ENCODE measurements around the gene ANKRD63.

The ANKRD63 gene

GRCh38 chr15:40295877-40296560 is 13.2 kb upstream of the ANKRD63 start:
- DNase-seq (ENCODE audit: low spot score): no peak

DNA sequence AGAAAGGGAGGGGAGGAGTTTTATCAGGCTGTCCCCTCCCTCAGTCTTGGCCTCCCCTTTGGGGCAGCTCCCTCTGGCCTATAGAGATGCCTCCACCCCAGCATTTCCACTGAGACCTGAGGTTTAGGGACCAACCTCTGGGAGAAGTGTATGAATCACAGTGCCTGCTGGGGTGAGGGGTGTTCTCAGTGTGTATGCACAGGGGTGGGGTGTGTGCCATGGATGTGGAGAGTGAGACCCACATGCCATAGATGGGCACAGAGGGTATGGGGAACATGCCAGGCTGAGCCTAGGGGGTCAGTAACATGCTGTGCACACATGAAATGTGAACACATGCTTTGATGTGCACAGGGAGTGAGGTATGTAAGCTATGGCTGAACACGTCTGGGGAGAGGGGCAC is 12.4 kb upstream of the ANKRD63 start:
- DNase-seq (ENCODE audit: low spot score): no peak

DNA sequence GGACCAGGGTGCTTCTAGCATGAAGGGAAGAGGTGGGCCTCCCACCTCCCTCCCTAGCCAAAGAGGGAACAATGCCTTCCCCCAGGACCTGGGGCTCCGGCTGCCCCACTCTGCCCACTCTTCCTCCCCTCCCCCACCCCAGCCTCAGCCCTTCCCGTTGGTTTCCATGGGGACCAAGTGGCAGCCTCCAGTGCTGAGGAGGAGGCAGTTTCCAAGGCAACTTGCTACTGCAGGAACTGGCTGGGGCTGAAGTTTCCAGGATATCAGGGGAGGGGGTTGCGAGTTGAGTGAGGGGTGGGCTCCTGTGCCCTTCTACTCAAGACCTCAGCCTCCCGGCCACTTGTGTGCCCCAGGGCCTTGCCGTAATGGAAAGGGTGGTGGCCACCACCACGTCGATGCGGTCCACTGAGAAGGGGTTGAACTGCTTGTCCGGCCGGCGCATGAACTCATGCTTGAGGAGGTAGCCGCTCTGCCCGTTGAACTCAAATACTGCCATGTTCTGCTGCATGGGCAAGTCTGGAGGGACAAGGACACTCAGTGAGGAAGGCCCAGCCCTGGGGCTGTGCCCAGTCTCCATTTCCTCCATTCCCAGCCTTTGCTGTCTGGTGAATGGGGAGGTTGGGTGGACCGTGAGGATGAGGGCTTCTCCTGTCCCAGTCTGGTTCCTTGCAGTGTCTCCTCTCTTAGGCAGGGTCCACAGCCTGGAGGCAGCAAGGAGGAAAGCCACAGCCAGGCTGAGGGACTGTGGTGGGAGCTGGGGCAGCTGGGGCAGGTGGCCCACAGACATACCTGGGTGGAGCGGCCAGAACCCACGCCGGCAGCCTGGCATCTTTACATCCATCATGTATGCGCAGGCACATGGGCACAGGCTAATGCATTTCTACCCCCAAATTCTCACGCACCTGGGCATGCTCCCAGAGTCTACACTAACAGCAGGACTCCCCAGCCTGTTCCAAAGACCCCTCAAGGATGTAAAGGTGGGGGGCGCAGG is 11.3 kb upstream of the ANKRD63 start:
- no peak for DNase-seq (ENCODE audit: low spot score)

DNA sequence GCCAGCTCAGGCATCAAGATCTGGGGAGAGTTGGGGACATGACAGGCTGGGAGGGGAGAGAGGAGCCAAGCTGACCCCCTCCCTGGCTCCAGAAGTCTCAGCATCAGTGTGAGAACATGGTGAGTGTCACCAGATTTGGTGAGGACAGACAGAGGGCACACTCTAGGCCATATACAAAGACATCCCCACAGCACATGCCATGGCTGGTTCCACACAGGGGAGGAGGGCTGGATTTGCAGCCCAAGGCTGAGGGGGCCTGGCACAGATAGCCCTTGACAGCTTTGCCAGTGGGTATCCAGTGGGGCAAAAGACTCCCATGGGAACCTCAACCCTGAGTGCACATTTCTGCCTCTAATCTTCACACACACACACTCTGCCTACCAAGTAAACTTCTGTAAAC is 10.1 kb upstream of the ANKRD63 start:
- no peak for DNase-seq (ENCODE audit: low spot score)

DNA sequence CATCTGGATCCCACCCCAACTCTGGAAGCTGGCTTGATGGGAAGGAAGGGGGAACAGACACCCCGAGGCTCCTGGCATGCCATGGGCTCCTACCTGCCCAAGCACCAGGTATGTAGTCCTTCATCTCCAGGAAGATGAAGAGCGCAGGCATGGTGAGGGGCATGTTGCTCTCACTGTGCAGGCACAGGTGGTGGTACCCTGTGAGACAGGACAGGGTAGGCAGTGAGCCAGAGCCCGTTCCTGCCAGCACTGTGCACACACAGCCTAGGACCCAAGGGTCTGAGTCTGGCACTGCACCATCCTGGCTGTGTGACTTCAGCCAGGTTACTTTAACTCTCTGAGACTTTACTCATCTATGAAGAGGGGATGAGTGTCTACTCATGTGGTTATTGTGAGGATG is 9.4 kb upstream of the ANKRD63 start:
- DNase-seq (ENCODE audit: low spot score): no peak

DNA sequence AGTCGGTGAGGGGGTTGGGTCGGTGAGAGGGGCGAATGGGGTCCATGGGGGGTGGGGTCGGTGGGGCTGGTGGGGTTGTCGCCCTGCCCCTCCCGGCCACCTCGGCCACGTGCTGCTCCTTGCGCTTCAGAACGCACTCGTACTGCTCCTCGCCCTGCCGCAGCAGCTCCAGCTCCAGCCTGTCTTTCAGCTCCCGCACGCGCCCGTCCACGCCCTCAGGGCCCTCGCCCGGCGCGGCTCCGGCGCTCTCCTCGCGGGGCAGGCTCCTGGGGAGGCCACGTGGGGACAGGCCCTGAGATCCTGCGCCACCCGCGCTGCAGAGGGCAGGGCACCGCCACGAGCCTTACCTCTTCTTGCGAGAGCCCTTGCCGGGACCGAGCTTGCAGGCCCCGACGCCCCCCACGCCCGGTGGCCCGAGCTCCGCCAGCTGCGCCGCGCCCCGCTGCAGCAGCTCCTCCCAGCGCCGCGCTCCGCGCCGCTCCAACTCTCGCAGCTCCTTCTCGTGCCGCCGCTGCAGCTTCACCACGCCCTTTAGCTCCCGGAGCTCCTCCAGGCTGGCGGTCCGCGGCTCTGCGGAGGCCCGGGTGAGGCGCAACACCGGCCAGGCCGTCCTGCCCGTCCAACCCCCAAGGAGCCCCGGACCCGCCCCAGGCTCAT is 8.2 kb upstream of the ANKRD63 start:
- DNase-seq (ENCODE audit: low spot score): no peak

GRCh38 chr15:40290545-40290917 is 7.7 kb upstream of the ANKRD63 start:
- no peak for DNase-seq (ENCODE audit: low spot score)

- DNase-seq (ENCODE audit: low spot score): no peak
Measured at GRCh38 chr15:40289140-40289775, 6.4 kb upstream of the ANKRD63 start.

DNA sequence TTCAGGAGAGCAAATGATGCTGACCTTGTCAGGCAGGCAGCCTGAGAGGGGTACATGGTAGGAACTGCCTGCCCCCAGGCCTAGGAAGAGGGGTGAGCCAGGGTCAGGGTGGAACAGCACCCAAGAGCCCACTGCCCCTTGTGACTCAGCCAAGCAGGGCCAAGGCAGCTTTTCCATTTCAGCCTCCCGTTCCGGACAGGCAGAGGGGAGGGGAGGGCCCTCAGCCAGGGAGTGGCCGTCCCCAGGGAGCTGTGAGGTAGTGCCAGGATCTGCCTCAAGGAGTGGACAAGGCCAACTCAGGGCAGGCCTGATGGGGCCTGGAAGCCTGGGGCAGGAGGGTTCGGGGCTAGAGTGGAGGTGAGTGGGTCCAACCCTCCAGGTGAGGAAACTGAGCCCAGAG is 5.1 kb upstream of the ANKRD63 start:
- no peak for DNase-seq (ENCODE audit: low spot score)

- DNase-seq (ENCODE audit: low spot score): no peak
Measured at GRCh38 chr15:40287505-40287904, 4.6 kb upstream of the ANKRD63 start.

DNA sequence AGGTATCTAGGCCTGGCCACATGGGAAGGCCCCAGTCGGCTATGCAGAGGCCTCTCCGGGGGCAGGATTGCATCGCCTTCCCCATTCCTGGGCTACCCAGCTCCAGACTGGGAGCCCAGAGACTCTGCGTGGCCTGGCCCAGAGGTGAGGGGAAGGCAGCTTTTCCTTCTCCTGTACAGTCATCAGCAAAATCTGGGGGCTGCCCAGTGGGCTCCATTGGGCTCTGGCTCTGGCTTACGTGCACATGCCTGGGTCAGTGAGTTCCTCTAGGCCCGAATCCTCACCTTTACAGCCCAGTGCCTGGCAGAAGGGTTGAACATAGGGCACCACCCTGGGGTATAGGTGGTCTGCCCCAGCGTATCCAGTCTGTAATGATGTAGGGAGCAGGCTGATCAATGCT is 3.9 kb upstream of the ANKRD63 start:
- no peak for DNase-seq (ENCODE audit: low spot score)

DNA sequence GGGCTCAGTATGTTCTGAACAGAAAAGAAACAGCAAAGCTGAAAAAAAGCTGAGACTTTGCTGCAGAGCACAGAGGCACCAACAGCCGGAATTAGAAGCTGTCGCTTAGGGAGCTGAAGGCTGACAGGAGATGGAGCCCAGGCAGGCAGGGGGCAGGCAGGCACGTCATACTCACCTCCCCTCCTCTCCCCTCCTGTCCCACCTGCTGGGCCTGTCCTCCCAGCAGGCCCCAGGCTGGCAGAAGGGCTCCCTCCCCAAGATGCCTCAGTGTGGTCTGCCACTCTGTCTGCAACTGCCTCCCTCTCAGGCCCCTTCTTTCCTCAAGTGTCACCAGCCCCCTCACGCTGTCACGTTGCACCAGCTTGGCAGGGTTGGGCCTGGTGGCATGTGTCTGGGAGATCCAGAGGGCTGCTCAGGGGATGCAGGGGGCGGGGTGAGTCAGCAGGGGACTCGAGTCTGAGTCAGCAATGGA is 3.2 kb upstream of the ANKRD63 start:
- no peak for DNase-seq (ENCODE audit: low spot score)

- DNase-seq (ENCODE audit: low spot score): no peak
Measured at GRCh38 chr15:40285554-40286011, 2.7 kb upstream of the ANKRD63 start.

DNA sequence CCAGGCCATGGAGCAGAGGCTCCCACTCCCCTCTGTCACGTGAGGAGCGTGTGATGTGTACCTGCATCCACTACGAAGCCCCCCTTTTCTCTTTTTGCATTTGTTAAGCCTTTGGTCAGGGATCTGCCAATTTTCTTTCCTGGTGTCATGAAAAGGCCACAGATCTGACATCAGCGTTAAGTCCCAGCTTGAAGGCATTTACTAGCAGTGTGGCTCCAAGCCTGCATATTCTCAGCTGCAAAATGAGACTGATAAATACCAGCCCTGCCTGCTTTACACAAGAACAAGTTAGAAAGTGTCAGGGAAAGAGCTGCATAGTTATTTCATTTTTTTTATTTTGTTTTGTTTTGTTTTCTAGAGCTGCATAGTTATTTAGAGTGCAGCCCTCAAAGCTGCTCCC is 2.3 kb upstream of the ANKRD63 start:
- DNase-seq (ENCODE audit: low spot score): no peak

- no peak for DNase-seq (ENCODE audit: low spot score)
Measured at GRCh38 chr15:40283615-40284300, 894 bp upstream of the ANKRD63 start.

- no peak for DNase-seq (ENCODE audit: low spot score)
Measured at GRCh38 chr15:40282147-40282868, 556 bp downstream of the ANKRD63 start.

DNA sequence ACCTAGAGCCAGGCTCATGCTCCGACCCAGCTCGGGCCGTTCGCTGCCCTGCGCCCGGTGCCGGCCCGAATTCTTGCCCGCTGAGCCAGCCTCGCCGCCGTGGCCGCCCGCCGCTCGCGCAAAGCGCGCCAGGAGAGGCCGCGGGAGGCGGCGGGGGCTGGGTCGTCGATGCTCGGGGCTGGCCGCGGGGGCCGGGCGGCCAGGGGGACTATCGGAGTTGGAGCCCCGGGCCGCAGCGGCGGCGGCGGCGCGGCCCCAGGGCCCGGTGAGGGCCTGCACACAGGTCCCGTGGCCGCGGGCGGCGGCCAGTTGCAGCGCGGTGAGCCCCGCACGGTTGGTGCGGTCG is 1.1 kb downstream of the ANKRD63 start:
- no peak for DNase-seq (ENCODE audit: low spot score)

GRCh38 chr15:40281057-40281800 is 1.6 kb downstream of the ANKRD63 start:
- DNase-seq (ENCODE audit: low spot score): no peak

DNA sequence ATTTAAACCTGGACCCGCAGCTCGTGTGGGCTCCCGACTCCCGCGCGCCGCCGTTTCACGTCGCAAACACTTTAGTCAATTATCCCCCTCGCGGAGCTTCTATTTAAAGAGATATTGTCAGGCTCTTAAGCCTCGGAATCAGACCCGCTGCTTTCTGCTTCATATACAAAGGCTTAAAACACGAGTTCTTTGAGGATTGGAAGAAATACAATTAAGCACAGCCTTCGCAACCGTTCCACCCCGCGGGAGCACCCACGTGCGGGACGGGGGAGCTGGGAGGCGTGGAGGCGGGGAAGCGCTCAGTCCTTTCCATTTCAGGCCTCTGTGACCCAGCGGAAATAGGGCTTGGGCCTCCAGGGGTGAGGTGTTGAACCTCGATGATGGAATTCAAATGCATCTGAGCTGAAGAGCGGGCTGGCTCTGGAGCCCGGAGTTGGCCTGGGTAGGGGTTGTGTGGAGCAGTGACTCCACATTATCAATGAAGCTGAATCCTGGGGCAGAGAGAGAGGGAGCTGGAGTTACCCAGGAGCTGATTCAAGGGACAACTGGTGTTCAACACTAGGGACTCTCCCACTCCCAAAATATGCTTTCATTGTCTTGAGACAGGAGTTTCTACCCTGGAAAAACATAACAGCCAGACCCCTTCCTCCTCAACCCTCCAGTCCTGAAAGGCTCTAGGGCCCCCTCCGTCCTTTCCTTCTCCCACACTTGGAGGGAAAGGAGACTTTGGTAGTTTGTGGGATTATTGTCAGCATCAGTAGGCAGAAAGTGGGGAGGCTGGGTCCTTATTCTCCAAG is 2.4 kb downstream of the ANKRD63 start:
- no peak for DNase-seq (ENCODE audit: low spot score)

All from COLO829 (cell line).